Islet of Langerhans (tissue), 1 donor: ENCODE data around the gene CDK7.

Source experiments
- FAIRE-seq: peaks from one replicate; lab custom pipeline; 2011; peaks lifted over from hg19 to GRCh38; lab: Jason Lieb, UNC

CDK7 gene

DNA sequence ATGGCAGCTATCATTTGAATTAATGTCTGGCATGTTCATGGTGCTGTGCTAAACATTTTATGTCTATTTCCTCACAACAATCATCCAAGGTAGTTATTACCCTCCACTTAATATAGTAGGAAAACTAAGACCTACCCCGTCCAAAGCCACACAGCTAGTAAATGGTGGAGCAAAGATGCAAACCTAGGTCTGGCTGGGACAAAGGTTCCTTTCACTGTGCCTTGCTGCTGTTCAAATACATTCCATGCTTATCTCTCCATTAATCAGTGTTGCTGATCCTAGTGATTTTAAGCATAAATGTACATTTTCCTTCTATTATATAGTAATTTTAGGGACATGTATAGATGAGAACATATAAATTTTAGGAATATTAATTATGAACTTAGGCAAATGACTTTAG, 59.2 kb downstream of the CDK7 start:
- FAIRE-seq = no peak

DNA sequence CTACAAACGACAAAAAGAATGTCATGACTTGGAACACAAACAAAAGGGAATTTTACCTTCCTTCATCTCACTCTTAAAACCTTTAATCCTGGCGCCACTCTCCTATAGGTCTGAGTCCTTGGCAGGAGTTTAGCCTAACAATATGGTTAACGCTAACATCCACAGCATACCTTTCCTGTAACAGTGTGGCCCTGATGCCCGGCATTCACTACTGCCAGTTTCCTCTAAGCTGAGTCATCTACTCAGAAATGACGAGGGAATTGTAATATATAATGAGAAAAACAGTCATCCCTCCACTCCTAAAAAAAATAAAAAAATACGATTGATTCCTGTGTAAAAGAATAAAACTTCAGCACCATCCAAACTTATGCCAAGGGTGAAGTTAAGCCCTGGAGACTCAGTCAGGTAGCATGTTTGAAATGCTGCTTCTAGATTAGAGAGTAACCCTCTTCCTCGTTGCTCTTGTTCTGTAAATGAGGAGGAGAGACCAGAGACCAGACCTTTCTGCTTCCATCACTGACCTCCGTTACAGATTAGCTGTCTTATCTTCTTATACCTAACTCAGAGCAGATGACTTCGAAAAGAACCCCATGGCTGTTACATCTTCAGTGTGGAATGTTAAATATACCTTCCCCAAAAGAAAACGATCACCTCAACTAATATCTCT, 60.5 kb downstream of the CDK7 start:
- no peak for FAIRE-seq

DNA sequence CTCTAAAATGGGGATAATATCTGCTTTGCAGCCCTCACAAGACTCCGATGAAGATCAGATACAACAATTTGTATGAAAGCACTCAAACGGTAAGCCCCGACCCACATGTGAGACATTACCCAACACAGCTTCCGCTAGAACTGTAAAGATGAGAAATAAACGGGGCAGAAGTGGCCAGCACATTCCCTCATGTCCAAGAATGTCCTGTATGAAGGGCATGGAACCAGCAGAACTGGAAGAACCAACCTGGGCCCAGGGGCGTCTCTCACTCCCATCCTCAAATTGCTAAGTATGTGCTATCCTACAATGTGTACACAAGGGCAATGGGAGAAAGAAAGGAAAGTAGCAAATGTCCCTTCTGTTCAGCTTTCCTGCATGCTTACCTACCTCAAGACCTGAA, 64.9 kb downstream of the CDK7 start:
- FAIRE-seq = no peak

DNA sequence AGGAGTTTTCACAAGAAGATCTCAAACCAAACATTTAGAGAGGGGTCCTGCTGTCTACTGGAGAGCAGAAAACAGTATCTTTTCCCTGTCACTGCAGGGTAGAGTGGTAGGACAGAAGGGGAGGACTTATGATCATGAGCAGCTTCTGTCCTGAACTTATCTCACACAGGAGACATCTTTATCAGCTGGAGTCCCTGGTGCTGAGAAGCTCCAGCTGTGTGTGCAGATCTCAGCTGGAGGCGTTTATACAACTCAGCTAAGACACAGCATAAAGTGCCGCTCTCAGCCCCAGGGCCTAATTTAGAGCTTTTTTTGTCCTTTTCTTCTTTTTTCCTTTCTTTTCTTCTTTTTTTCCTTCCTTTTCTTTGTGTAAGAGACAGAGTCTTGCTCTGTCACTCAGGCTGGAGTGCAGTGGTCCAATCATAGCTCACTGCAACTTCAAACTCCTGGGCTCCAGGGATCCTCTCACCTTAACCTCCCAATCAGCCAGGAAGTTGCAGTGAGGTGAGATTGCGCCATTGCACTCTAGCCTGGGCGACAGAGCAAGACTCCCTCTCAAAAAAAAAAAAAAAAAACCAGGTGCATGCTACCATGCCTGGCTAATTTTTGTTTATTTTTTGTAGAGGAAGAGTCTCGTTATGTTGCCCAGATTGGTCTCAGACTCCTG, 66.0 kb downstream of the CDK7 start:
- FAIRE-seq = no peak

DNA sequence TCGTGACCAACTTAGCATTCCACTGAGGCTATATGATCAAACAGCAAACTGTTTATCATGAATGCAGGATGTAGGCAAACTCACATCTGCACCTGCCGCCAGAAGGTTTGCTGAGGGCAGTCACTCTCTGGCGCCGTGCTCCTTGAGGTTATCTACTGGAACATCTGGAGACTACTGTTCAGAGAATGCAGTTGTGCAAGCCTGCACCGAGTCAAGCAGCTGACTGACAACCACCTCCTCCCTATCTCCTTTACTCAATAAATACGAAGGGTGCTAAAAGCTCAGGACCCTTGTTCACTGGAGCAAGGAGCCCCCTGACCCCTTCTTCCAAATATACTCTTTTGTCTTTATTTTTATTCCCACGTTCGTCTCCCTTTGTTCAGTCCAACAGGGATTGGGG, 70.8 kb downstream of the CDK7 start:
- FAIRE-seq = no peak

DNA sequence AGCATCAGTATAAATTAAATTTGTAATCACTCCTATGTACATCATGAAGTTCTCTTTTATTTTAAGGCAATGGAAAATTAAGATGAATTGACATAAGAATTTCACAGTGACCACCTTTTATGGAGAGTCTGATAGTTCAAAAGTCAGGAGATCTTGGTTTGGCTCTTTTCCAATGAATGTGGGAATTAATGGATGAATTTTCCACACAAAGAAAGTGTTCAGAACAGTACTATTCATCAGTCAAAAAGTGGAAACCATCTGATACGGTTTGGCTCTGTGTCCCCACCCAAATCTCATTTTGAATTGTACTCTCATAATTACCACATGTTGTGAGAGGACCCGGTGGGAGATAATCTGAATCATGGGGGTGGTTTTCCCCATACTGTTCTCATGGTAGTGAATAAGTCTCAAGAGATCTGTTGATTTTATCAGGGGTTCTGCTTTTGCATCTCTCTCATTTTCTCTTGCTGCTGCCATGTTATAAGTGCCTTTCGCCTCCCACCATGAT, 73.4 kb downstream of the CDK7 start:
- FAIRE-seq = no peak

DNA sequence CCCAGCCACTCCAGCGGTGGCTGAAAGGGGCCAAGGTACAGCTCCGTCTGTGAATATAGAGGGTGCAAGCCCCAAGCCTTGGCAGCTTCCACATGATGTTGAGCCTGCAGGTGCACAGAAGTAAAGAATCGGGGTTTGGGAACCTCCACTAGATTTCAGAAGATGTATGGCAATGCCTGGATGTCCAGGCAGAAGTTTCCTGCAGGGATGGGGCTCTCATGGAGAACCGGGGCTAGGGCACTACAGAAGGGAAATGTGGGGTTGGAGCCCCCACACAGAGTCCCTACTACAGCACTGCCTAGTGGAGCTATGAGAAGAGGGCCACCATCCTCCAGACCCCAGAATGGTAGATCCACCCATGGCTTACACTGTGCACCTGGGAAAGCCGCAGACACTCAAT, 74.7 kb downstream of the CDK7 start:
- FAIRE-seq = no peak

DNA sequence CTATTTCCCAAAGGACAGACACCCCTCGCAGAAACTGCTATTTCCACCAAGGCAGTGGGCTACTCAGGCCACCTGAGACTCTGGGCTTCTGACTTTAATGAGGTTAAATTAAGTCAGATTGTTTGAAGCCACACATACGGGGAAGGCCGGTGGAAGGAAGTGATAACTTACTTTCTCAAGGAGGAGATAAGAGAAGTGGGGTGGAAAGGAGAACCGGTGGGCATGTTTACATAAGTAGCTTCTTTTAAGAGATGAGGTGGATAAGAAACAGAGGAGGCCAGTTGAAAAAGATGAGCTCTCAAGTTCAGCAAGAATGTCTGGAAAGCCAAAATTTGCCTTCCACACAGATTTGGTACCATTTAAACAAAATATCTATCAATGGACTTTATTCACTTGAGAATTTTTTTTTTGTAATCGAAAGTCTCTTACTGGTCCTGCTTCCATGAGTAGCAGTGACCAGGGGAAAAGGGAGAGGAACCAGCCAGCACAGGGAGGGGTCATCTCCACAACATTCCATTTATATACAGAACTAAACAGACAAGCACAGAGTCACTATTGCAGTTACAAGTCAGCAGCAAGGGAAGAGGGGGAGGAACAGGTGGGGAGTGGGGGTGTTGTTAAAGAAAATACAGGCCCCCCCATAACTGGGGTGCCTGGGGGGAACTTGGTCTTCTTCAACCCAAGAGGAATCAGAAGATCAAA, 77.9 kb downstream of the CDK7 start:
- no peak for FAIRE-seq

DNA sequence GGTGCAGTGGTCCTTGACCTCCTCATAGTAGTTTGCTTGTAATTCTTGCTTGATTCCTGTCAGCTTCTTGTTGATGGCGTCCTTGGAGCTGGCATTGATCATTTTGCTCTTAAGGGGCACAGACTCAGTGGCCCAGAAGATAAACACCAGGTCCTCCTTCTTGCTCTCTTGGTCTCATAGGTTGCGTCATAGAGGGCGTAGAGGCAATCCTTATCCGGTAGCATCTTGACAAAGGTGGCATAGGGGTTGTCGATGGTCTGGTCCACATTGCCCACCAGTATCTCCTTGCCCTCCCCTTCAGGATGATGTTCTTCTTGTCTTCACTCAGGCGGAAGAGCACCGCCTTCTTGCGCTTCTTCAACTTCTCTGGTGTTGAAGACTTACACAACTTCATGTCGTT, 78.7 kb downstream of the CDK7 start:
- FAIRE-seq = no peak

DNA sequence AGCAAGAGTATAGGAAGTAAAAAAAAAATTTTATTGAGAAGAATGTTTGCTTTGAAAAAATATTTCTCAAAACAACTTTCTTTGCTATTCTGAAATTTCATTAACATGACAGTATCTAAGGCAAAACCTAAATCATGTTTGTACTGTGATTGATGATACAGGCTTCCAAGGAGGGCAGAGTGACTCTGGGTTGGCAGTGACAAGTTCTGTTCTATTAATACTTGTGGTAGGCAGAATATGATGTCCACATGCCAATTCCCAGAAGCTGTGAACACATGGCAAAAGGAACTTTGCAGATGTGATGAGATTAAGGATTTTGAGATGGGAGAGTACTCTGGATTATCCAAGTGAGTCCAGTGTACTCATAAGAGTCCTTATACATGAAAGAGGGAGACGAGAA, 81.3 kb downstream of the CDK7 start:
- no peak for FAIRE-seq

DNA sequence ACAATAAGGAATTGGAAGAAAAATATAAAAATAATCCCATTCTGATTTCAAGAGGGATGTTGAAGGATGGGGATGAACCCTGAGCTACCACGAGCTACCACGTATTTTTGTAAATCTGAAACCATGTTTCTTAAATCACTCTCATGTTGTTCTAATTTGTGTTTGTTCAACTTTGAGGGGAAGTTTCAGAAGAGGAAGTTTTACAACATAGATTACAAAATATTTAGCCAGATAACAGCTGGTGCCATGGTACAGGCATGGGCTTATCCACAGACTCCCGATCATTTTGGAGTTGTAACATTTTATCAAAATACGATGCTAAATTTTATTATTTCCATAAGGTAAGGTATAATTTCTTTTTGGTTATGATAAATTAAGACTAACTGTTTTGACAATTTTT, 82.7 kb downstream of the CDK7 start:
- no peak for FAIRE-seq

DNA sequence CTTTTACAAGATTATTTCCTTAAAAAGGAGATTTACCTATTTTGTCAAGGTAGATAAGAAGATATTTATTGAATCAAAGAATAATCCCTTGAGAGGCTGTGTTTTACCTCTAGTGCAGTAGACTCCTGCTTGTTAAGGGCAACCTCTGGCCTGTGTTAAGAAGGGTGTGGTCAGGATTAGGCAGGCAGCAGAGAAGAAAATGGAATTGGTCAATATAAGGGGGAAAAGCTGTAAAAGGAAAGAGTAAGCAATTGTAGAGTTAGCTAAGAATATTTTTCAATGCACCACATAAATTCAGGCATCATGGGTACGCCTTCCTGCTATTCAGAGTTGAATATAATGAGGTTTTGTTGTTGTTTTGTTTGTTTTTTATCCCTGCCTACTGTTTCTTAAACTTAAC, 91.7 kb downstream of the CDK7 start:
- FAIRE-seq = no peak
